ENCODE data around the gene KANSL1.
A peak's percentile ranks its signal among the peaks of the same experiment; 100 is the strongest.

KANSL1 gene

GRCh38 chr17:46057366-46057765 lies 135.9 kb downstream of the KANSL1 start:
- TF ChIP-seq CTCF (IDR thresholded peaks at IDR 0.05; ENCODE audit: low read length, missing control alignments): no peak
- peak; percentile 60 for DNase-seq (ENCODE audit: low read depth)
- H3K4me3 ChIP-seq (replicated peaks; ENCODE audit: low read depth, low read length): no peak overlapping the region

- peak; percentile 89 for DNase-seq (ENCODE audit: low read depth)
- no peak for TF ChIP-seq CTCF (IDR thresholded peaks at IDR 0.05; ENCODE audit: low read length, missing control alignments)
- no peak overlapping the region for H3K4me3 ChIP-seq (replicated peaks; ENCODE audit: low read depth, low read length)
These were observed 136.4 kb downstream of the KANSL1 start for GRCh38 chr17:46056800-46057304.

GRCh38 chr17:46053911-46054534 lies 139.2 kb downstream of the KANSL1 start:
- H3K4me3 ChIP-seq (replicated peaks; ENCODE audit: low read depth, low read length): no peak overlapping the region
- DNase-seq (ENCODE audit: low read depth): no peak
- no peak for TF ChIP-seq CTCF (IDR thresholded peaks at IDR 0.05; ENCODE audit: low read length, missing control alignments)

GRCh38 chr17:46049656-46050055 lies 143.6 kb downstream of the KANSL1 start:
- TF ChIP-seq CTCF (IDR thresholded peaks at IDR 0.05; ENCODE audit: low read length, missing control alignments): no peak
- no peak for DNase-seq (ENCODE audit: low read depth)
- no peak overlapping the region for H3K4me3 ChIP-seq (replicated peaks; ENCODE audit: low read depth, low read length)

GRCh38 chr17:46047856-46048255 lies 145.4 kb downstream of the KANSL1 start:
- no peak overlapping the region for H3K4me3 ChIP-seq (replicated peaks; ENCODE audit: low read depth, low read length)
- TF ChIP-seq CTCF (IDR thresholded peaks at IDR 0.05; ENCODE audit: low read length, missing control alignments): no peak
- no peak for DNase-seq (ENCODE audit: low read depth)

GRCh38 chr17:46047398-46047797 lies 145.8 kb downstream of the KANSL1 start:
- H3K4me3 ChIP-seq (replicated peaks; ENCODE audit: low read depth, low read length): no peak overlapping the region
- DNase-seq (ENCODE audit: low read depth): no peak
- no peak for TF ChIP-seq CTCF (IDR thresholded peaks at IDR 0.05; ENCODE audit: low read length, missing control alignments)

- TF ChIP-seq CTCF (IDR thresholded peaks at IDR 0.05; ENCODE audit: low read length, missing control alignments): peak; percentile 9
- DNase-seq (ENCODE audit: low read depth): peak; percentile 86
- no peak overlapping the region for H3K4me3 ChIP-seq (replicated peaks; ENCODE audit: low read depth, low read length)
These were observed 146.3 kb downstream of the KANSL1 start for GRCh38 chr17:46046957-46047356.
